HepG2 (cell line): ENCODE measurements around the gene ZDHHC6. TPM values are rescaled to one million over a fixed set of nuclear protein-coding genes. Genes with fewer than 3 reads are reported as not detected.

Source experiments
- CEBPG ChIP-seq: IDR thresholded peaks from 2 replicates; pipeline ENCODE4 v1.6.1; 2016
- KLF6 ChIP-seq: IDR thresholded peaks from 2 replicates; pipeline ENCODE4 v1.8.0; 2016; ENCODE audit warnings: missing biosample characterization, missing genetic modification reagents
- NKX3-1 ChIP-seq: sonication (generic); formaldehyde crosslinking; IDR thresholded peaks from 2 replicates; pipeline ENCODE4 v1.5.0; 2020; ENCODE audit warnings: missing genetic modification reagents
- PATZ1 ChIP-seq: sonication (generic); formaldehyde crosslinking; IDR thresholded peaks from 2 replicates; pipeline ENCODE4 v1.4.0; 2020; ENCODE audit warnings: missing genetic modification reagents
- PRDM10 ChIP-seq: sonication (generic); formaldehyde crosslinking; IDR thresholded peaks from 2 replicates; pipeline ENCODE4 v1.4.0; 2020; ENCODE audit warnings: low read depth, missing genetic modification reagents
- PRMT3 ChIP-seq: sonication (generic); formaldehyde crosslinking; IDR thresholded peaks from 2 replicates; pipeline ENCODE4 v1.8.1; 2022; ENCODE audit warnings: low read depth, mild to moderate bottlenecking, moderate library complexity, missing genetic modification reagents, borderline replicate concordance
- SIX4 ChIP-seq: sonication (generic); formaldehyde crosslinking; IDR thresholded peaks from 2 replicates; pipeline ENCODE4 v1.4.0; 2020; ENCODE audit warnings: missing genetic modification reagents
- TRIM24 ChIP-seq: sonication (generic); formaldehyde crosslinking; IDR thresholded peaks from 2 replicates; pipeline ENCODE4 v1.8.0; 2022; ENCODE audit warnings: mild to moderate bottlenecking, missing genetic modification reagents
- ZEB1 ChIP-seq: IDR thresholded peaks from 2 replicates; pipeline ENCODE4 v1.6.1; 2012; ENCODE audit warnings: mild to moderate bottlenecking, low read depth, inconsistent platforms; ENCODE audit not compliant: insufficient replicate concordance
- ZNF432 ChIP-seq: sonication (generic); formaldehyde crosslinking; IDR thresholded peaks from 2 replicates; pipeline ENCODE4 v1.5.0; 2020; ENCODE audit warnings: missing genetic modification reagents, mild to moderate bottlenecking, borderline replicate concordance
- ZNF816 ChIP-seq: sonication (generic); formaldehyde crosslinking; IDR thresholded peaks from 2 replicates; pipeline ENCODE4 v1.8.0; 2022; ENCODE audit warnings: missing genetic modification reagents, mild to moderate bottlenecking, borderline replicate concordance
- ZSCAN29 ChIP-seq: sonication (generic); formaldehyde crosslinking; conservative IDR thresholded peaks from 2 replicates; pipeline ENCODE4 v1.4.0; 2020; ENCODE audit warnings: mild to moderate bottlenecking, missing genetic modification reagents
- ZXDC ChIP-seq: sonication (generic); formaldehyde crosslinking; IDR thresholded peaks from 2 replicates; pipeline ENCODE4 v1.5.0; 2020; ENCODE audit warnings: mild to moderate bottlenecking, missing genetic modification reagents
- polyA plus RNA-seq, 8 experiments: library from polyadenylated mRNA; depleted of rRNA in 3 of 8; stranded (reverse) in 7 of 8; unstranded in 1 of 8; fragments of >200 nt; fragmentation: Illumina TruSeq in 4 of 8; extraction: Trizol in 4 of 8; gene quantifications; 2 replicates each; pipeline versions ENCODE4 v1.2.1 to v1.2.3, GENCODE V29; 2011 to 2016; ENCODE audit warnings: low read depth in 4 of 8, missing spikeins in 1 of 8, mixed read lengths in 1 of 8; ENCODE audit not compliant: insufficient read depth in 1 of 8
- total RNA-seq, 5 experiments: library from RNA; depleted of rRNA; stranded (reverse); fragments of >200 nt; fragmentation: Illumina TruSeq; extraction: Trizol; gene quantifications; 2 replicates each; pipeline ENCODE4 v1.2.3, GENCODE V29; 2016; ENCODE audit warnings: low read depth in 1 of 5
- TF ChIP-seq, protein P1 (sequence below): IDR thresholded peaks from 2 replicates; pipeline ENCODE4 v1.6.1; 2016; ENCODE audit warnings: mild to moderate bottlenecking
- TF ChIP-seq, protein P2 (sequence below): sonication (generic); formaldehyde crosslinking; IDR thresholded peaks from 2 replicates; pipeline ENCODE4 v1.8.0; 2022; ENCODE audit warnings: mild to moderate bottlenecking, missing genetic modification reagents

The ZDHHC6 gene
- total and polyA plus RNA-seq, 2 of the 13 experiments (the other 11 are each of a cell fraction or from before 2014, with no cell fraction given), result 20.9 to 49.4 TPM

- TF ChIP-seq, protein P1, sequence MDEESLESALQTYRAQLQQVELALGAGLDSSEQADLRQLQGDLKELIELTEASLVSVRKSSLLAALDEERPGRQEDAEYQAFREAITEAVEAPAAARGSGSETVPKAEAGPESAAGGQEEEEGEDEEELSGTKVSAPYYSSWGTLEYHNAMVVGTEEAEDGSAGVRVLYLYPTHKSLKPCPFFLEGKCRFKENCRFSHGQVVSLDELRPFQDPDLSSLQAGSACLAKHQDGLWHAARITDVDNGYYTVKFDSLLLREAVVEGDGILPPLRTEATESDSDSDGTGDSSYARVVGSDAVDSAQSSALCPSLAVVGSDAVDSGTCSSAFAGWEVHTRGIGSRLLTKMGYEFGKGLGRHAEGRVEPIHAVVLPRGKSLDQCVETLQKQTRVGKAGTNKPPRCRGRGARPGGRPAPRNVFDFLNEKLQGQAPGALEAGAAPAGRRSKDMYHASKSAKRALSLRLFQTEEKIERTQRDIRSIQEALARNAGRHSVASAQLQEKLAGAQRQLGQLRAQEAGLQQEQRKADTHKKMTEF (CRISPR knock-in tag), result peak; percentile 37; the same call in 1 of the 2 replicates
- TF ChIP-seq, protein P2, sequence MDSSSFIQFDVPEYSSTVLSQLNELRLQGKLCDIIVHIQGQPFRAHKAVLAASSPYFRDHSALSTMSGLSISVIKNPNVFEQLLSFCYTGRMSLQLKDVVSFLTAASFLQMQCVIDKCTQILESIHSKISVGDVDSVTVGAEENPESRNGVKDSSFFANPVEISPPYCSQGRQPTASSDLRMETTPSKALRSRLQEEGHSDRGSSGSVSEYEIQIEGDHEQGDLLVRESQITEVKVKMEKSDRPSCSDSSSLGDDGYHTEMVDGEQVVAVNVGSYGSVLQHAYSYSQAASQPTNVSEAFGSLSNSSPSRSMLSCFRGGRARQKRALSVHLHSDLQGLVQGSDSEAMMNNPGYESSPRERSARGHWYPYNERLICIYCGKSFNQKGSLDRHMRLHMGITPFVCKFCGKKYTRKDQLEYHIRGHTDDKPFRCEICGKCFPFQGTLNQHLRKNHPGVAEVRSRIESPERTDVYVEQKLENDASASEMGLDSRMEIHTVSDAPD (CRISPR knock-in tag), result 0 out of 2 replicates have a peak, but pooled peaks have one; percentile 12
- TF ChIP-seq NKX3-1 (CRISPR knock-in tag), result no peak
- no peak for TF ChIP-seq ZNF432 (CRISPR knock-in tag)
- TF ChIP-seq PRDM10, result 0 out of 2 replicates have a peak, but pooled peaks have one; percentile 10
- peak; percentile 94 for TF ChIP-seq ZNF816 (CRISPR knock-in tag)
- 0 out of 2 replicates have a peak, but pooled peaks have one; percentile 9 for TF ChIP-seq SIX4 (CRISPR knock-in tag)
- no peak for TF ChIP-seq PRMT3 (CRISPR knock-in tag)
- no peak for TF ChIP-seq CEBPG
- no peak; the same call in 1 of the 2 replicates for TF ChIP-seq PATZ1
- no peak for TF ChIP-seq TRIM24
- peak; percentile 83 for TF ChIP-seq ZSCAN29
- TF ChIP-seq ZEB1, result no peak
- TF ChIP-seq ZXDC, result no peak
- TF ChIP-seq KLF6 (CRISPR knock-in tag), result no peak; the same call in 1 of the 2 replicates
Observed at GRCh38 chr10:112446855-112447619, at the start of gene ZDHHC6, which contains the start of gene VTI1A (continued).
